Activated CD4-positive, alpha-beta T cell treated with anti-CD3 and anti-CD28 coated beads for 36 hours (primary cell): Measurements from ENCODE around the gene TTC19. TPM values are rescaled to one million over a fixed set of nuclear protein-coding genes. Genes with fewer than 3 reads are reported as not detected.

Source experiments
- ATAC-seq: fragments of 200-7000 bp; cut with Tn5 transposase; one replicate; pipeline ENCODE4 v1.10.0; 2021; ENCODE audit warnings: mild to moderate bottlenecking, moderate library complexity
- CTCF ChIA-PET: fragments of 350-600 bp; sonication (Branson Sonifier 250); formaldehyde crosslinking; loops from one replicate; lab custom pipeline; 2021; ENCODE audit warnings: antibody characterized with exemption; lab: Charles Lee
- POLR2A ChIA-PET: fragments of 350-600 bp; sonication (Branson Sonifier 250); formaldehyde crosslinking; loops from one replicate; lab custom pipeline; 2021; ENCODE audit warnings: antibody characterized with exemption, inconsistent platforms; lab: Charles Lee
- DNase-seq: peaks from one replicate; pipeline ENCODE4 v3.0.0-alpha.2; 2020
- H3K27ac Mint-ChIP-seq: one replicate; pipeline ENCODE4 v1.8.0; 2021; ENCODE audit warnings: mixed read lengths
- H3K27me3 Mint-ChIP-seq: one replicate; pipeline ENCODE4 v1.8.0; 2021; ENCODE audit warnings: mixed read lengths
- H3K36me3 Mint-ChIP-seq: one replicate; pipeline ENCODE4 v1.8.0; 2021; ENCODE audit warnings: low read depth, mixed read lengths
- H3K4me1 Mint-ChIP-seq: one replicate; pipeline ENCODE4 v1.8.0; 2021; ENCODE audit warnings: mixed read lengths
- H3K4me3 Mint-ChIP-seq: one replicate; pipeline ENCODE4 v1.8.0; 2021; ENCODE audit warnings: mild to moderate bottlenecking, moderate library complexity, mixed read lengths
- H3K9me3 Mint-ChIP-seq: one replicate; pipeline ENCODE4 v1.8.0; 2021; ENCODE audit warnings: low read depth, mixed read lengths
- intact Hi-C, 2 experiments: fragments of 100-400 bp; cut with DNase I in 1 of 2; cut with micrococcal nuclease in 1 of 2; formaldehyde crosslinking; loops; one replicate each; pipeline versions ENCODE4 v1.14.2 to v1.15.1; 2022 to 2024; cut with DNase I, micrococcal nuclease
- total RNA-seq, 2 experiments: library from RNA; stranded (reverse); gene quantifications; one replicate each; pipeline ENCODE4 v1.2.3, GENCODE V29; 2021

The TTC19 gene
- total RNA-seq, 2 experiments from 2014 or later = 21.1 to 22.0 TPM

DNA sequence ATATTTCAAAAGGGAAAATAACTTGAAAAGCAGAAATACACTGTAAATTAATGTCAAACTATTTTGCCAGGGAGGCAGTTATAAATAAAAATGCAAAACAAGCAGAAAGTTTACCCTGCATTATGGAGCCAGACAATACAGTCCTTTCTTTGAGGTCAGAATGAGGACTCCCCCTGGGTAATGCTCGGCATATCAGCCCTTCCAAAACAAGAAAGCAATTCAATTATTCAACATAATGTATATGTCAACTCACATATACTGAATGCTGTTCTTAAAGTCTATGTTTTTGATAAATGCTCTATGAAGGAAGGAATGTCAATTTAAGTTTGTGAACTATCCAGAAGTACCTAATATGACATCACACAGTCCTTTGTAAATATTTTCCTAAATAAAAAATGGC lies 72.4 kb downstream of the TTC19 start:
- CTCF ChIA-PET = interaction anchor here (0.6 to 0.9 kb wide), 3 partner anchors 19 to 848 kb away, joined by 3 read pairs; no protein-coding TSS in a partner anchor

DNA sequence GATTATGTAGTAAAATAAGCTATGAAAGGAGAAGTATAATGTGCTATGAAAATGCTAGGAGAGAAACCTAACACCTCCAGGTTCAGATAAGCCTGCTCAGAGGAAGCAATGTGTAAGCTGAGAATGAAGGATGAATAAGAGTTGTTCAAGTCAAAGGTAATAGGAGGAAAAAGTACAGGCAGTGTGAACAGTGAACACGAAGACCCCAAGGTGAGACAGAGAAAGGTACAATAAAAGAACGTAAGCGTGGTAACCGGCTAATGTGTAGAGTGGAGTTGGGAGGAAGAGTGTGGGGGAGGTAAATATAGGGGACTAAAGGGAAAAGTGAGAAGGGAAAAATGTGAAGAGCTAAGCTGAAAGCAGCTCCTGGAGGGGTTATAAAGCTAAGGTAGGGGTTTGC lies 74.2 kb downstream of the TTC19 start:
- no peaks in the 10 kb centered on the region for H3K9me3 Mint-ChIP-seq
- POLR2A ChIA-PET = no interaction called here

More for the DNA sequence above, 72.4 kb downstream of the TTC19 start:
- intact Hi-C loops = no loop called here
- Mint-ChIP-seq H3K36me3 (peaks cover 50% of the 10 kb centered on the region), H3K27ac (no peak overlapping the region), H3K9me3 (no peaks in the 10 kb centered on the region), H3K4me1 (peaks cover 9% of the 10 kb centered on the region), H3K4me3 (no peak overlapping the region), H3K27me3 (no peaks in the 10 kb centered on the region)
- DNase-seq = no peak
- POLR2A ChIA-PET = no interaction called here
- no peak for ATAC-seq

GRCh38 chr17:16074423-16074822 lies 74.8 kb downstream of the TTC19 start:
- Mint-ChIP-seq H3K4me1 (no peaks in the 10 kb centered on the region), H3K36me3 (peaks cover 47% of the 10 kb centered on the region), H3K27me3 (no peaks in the 10 kb centered on the region), H3K27ac (no peak overlapping the region), H3K4me3 (no peak overlapping the region), H3K9me3 (no peaks in the 10 kb centered on the region)
- intact Hi-C loops = no loop called here
- DNase-seq (no peak), ATAC-seq (no peak)
- CTCF ChIA-PET = no interaction called here
- POLR2A ChIA-PET = no interaction called here

More for the DNA sequence above, 74.2 kb downstream of the TTC19 start:
- H3K36me3 Mint-ChIP-seq = peaks cover 45% of the 10 kb centered on the region
- no peaks in the 10 kb centered on the region for H3K27me3 Mint-ChIP-seq
- H3K27ac Mint-ChIP-seq = no peak overlapping the region
- CTCF ChIA-PET = interaction anchor here (1.1 to 1.3 kb wide), 2 partner anchors 10 to 45 kb away, joined by 4 to 5 read pairs; no protein-coding TSS in a partner anchor
- intact Hi-C loops = no loop called here
- ATAC-seq (no peak), DNase-seq (no peak)
- H3K4me1 Mint-ChIP-seq = peaks cover 3% of the 10 kb centered on the region
- no peak overlapping the region for H3K4me3 Mint-ChIP-seq

GRCh38 chr17:16075949-16076348 lies 76.3 kb downstream of the TTC19 start:
- Mint-ChIP-seq H3K36me3 (peaks cover 45% of the 10 kb centered on the region), H3K9me3 (no peaks in the 10 kb centered on the region), H3K4me1 (no peaks in the 10 kb centered on the region), H3K27ac (no peak overlapping the region), H3K4me3 (no peak overlapping the region), H3K27me3 (no peaks in the 10 kb centered on the region)
- ATAC-seq = no peak
- CTCF ChIA-PET = no interaction called here
- no peak for DNase-seq
- POLR2A ChIA-PET = no interaction called here
- intact Hi-C loops = no loop called here

Other genes starting within 250 kb of the TTC19 start
- 1 to 10 TPM; 1.9 to 2.2 TPM for gene ADORA2B, start 54.7 kb upstream of the TTC19 start, total RNA-seq
- gene ZSWIM7, start 120 bp upstream of the TTC19 start, total RNA-seq = 10 to 100 TPM; 11.2 to 11.7 TPM
- gene NCOR1, start 215.7 kb downstream of the TTC19 start, total RNA-seq = 100 to 1,000 TPM; 110 to 155 TPM
- 10 to 100 TPM; 33.4 to 33.6 TPM for gene PIGL, start 217.4 kb downstream of the TTC19 start, total RNA-seq